Tibial artery (tissue), 4 donors: ENCODE data around the gene ZNF346.

Experiments used
- DNase-seq, 2 donors: peaks; one replicate each; pipeline ENCODE4 v3.0.0-alpha.2; 2019
- H3K27ac ChIP-seq, 2 donors: fragments of 200-600 bp; sonication (generic) in 1 of 2; 1 replicate in 1 of 2; 2 replicates in 1 of 2; pipeline ENCODE4 v1.5.1; 2018 to 2019; ENCODE audit warnings: mild to moderate bottlenecking in 1 of 2
- H3K27me3 ChIP-seq, 2 donors: fragments of 200-600 bp; sonication (generic) in 1 of 2; one replicate each; pipeline versions ENCODE4 v1.5.1 to v1.6.0; 2016 to 2019
- H3K36me3 ChIP-seq, 3 donors: fragments of 200-600 bp; sonication (generic) in 2 of 3; one replicate each; pipeline ENCODE4 v1.5.1; 2016 to 2019; ENCODE audit warnings: mild to moderate bottlenecking in 2 of 3
- H3K4me1 ChIP-seq, 4 donors: fragments of 200-600 bp; sonication (generic) in 2 of 4; 1 replicate in 3 of 4; 2 replicates in 1 of 4; pipeline ENCODE4 v1.5.1; 2016 to 2019
- H3K4me3 ChIP-seq, 2 donors: fragments of 200-600 bp; sonication (generic) in 1 of 2; 1 replicate in 1 of 2; 2 replicates in 1 of 2; pipeline ENCODE4 v1.5.1; 2018 to 2019; ENCODE audit warnings: mild to moderate bottlenecking in 2 of 2
- H3K9me3 ChIP-seq, 3 donors: fragments of 200-600 bp; sonication (generic) in 1 of 3; one replicate each; pipeline ENCODE4 v1.5.1; 2016 to 2019
- intact Hi-C: fragments of 100-400 bp; cut with DNase I; formaldehyde crosslinking; loops from one replicate; pipeline ENCODE4 v1.15.0; 2023; ENCODE audit warnings: low total_unique reads
- TF ChIP-seq, protein P1 (sequence below), 2 experiments: fragments of 200-600 bp in 1 of 2; fragments of 450-650 bp in 1 of 2; IDR thresholded peaks; one replicate each; pipeline ENCODE4 v1.5.1; 2017 to 2019; ENCODE audit warnings: antibody characterized with exemption in 2 of 2, mild to moderate bottlenecking in 1 of 2, moderate library complexity in 1 of 2

The ZNF346 gene

DNA sequence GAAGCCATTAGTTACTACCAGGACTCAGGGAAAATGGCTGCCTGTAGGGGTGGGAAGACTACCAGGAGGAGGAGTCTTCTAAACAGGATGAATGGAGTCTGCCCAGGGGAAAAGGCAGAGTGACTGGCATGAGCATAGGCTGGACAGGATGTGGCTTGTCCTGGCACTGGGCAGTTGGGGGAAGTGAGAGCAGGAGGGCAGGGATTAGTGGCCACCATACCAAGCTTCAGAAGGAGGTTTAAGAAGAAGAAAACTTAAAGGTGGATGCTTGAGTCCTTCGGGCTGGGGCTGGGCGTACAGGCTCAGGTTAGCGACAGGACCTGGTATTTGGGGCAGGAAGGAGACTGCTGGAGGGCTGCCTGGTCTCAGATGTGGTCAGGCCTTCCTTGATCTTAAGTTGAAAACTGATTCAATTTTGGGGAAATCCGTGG is 106.1 kb downstream of the ZNF346 start:
- Histone ChIP-seq H3K4me1 (peaks cover 0 to 9% (median 6%) of the 10 kb centered on the region in 4 donors), H3K36me3 (no peaks in the 10 kb centered on the region), H3K27me3 (no peaks in the 10 kb centered on the region), H3K9me3 (no peaks in the 10 kb centered on the region), H3K4me3 (no peak overlapping the region), H3K27ac (no peak overlapping the region)
- DNase-seq: peak in 1 of 2 donors; percentile 35
- intact Hi-C loops: no loop called here
- TF ChIP-seq, protein P1, sequence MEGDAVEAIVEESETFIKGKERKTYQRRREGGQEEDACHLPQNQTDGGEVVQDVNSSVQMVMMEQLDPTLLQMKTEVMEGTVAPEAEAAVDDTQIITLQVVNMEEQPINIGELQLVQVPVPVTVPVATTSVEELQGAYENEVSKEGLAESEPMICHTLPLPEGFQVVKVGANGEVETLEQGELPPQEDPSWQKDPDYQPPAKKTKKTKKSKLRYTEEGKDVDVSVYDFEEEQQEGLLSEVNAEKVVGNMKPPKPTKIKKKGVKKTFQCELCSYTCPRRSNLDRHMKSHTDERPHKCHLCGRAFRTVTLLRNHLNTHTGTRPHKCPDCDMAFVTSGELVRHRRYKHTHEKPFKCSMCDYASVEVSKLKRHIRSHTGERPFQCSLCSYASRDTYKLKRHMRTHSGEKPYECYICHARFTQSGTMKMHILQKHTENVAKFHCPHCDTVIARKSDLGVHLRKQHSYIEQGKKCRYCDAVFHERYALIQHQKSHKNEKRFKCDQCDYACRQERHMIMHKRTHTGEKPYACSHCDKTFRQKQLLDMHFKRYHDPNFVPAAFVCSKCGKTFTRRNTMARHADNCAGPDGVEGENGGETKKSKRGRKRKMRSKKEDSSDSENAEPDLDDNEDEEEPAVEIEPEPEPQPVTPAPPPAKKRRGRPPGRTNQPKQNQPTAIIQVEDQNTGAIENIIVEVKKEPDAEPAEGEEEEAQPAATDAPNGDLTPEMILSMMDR (IDR thresholded peaks at IDR 0.05): no peak

DNA sequence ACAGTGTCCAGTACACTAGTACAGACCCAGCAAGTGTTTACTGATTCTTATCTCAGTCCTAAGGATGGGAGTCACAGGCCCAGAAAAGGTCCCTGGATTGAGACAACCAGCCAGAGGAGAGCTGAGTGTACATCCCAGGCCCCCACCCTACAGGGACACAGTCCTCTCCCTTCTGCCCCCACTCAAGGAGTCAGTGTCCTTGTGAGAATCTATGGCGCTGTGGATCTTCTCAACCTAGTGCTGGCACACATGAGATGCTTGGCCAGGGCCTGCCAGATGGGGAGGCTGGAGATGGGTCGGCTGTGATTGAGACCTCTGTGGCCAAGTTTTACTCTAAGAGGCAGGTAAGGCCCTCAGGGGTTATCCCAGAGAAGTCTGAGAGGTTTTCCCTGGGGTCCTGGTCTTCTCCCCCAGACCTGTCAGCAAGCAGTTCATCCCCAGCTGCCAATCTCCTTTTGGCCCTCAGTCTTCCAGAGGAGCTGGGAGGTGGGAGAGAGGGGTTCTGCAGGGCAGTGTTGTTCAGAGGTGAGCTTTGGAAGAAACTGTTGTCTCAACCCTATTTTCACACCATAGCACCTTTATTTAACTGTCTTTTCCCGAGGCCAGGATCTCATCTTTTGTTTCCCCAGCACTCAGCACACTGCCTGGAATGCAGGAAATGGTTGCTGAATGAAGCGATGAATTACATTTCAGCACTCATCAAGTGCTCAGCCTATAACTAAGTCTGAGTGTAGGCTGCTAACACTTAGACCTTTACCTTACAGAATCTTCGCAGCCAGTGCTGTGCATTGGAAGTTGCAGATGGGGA is 107.9 kb downstream of the ZNF346 start:
- TF ChIP-seq, protein P1 (IDR thresholded peaks at IDR 0.05): no peak
- Histone ChIP-seq H3K9me3 (no peaks in the 10 kb centered on the region), H3K4me3 (no peak overlapping the region), H3K27me3 (no peaks in the 10 kb centered on the region), H3K27ac (no peak overlapping the region), H3K4me1 (peaks cover 0 to 21% (median 15%) of the 10 kb centered on the region in 4 donors), H3K36me3 (peaks cover 0 to 4% (median 4%) of the 10 kb centered on the region in 3 donors)
- intact Hi-C loops: no loop called here
- no peak for DNase-seq
